22Rv1 (cell line): ENCODE data around the gene SLC15A5.

Experiments used
- H3K27ac ChIP-seq: fragments of 450-650 bp; 2 replicates; pipeline ENCODE4 v1.5.1; 2017
- CTCF ChIP-seq: fragments of 450-650 bp; IDR thresholded peaks from 2 replicates; pipeline ENCODE4 v1.5.1; 2017; ENCODE audit warnings: mild to moderate bottlenecking
- ZFX ChIP-seq: fragments of 450-650 bp; IDR thresholded peaks from 2 replicates; pipeline ENCODE4 v1.6.1; 2017; ENCODE audit warnings: antibody characterized with exemption, borderline replicate concordance

Gene SLC15A5

DNA sequence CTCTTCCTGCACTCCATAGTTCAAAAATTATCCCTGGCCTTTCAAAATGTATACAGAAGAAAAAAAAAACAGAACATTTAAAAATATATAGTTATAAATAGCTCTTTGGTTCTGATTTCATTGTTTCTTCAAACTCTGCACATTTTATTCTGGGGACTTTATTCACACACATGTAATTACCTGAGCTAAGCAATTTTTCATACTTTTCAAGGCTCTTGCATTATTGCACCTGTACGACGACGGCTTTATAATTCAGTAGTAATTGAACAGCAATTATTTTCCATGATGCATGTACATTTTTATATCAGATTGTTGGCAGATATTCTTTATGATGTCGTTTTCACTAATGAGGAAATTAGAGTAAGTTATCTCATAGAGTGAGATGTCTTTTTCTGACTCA lies 13.5 kb upstream of the SLC15A5 start:
- TF ChIP-seq CTCF (no peak), ZFX (no peak)
- H3K27ac ChIP-seq = no peak overlapping the region

- TF ChIP-seq ZFX = no peak
- no peak for TF ChIP-seq CTCF
- no peak overlapping the region for H3K27ac ChIP-seq
These were observed 8.1 kb upstream of the SLC15A5 start for GRCh38 chr12:16285586-16285985.

GRCh38 chr12:16282978-16283377 lies 5.5 kb upstream of the SLC15A5 start:
- TF ChIP-seq ZFX (no peak), CTCF (no peak)

GRCh38 chr12:16282081-16282480 lies 4.6 kb upstream of the SLC15A5 start:
- H3K27ac ChIP-seq = no peak overlapping the region
- TF ChIP-seq CTCF = no peak
- TF ChIP-seq ZFX = no peak

More at GRCh38 chr12:16282978-16283377, 5.5 kb upstream of the SLC15A5 start:
- no peak overlapping the region for H3K27ac ChIP-seq

- TF ChIP-seq ZFX (no peak), CTCF (no peak)
- H3K27ac ChIP-seq = no peak overlapping the region
These were observed 3.7 kb upstream of the SLC15A5 start for GRCh38 chr12:16281157-16281556.

DNA sequence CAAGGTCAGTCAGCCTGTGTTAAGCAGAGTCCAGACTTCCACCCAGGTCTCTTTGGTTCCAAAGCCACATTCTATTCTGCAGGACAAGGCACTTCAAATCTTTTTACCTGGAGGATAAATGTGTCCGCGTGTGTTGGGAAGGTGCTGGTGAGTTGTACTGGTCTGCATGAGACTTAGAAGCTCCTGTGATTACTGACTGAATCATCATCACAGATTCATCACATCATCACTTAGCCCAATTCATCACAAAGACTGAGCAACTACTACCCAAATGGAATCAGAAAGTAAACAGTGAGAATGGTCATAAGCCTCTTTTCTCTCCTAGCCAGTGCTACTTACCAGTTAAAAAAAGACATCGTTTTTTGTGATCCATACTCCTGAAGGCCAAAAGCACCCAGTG lies 5.3 kb downstream of the SLC15A5 start:
- H3K27ac ChIP-seq = no peak overlapping the region
- TF ChIP-seq CTCF = no peak
- no peak for TF ChIP-seq ZFX

- TF ChIP-seq CTCF (no peak), ZFX (no peak)
- H3K27ac ChIP-seq = no peak overlapping the region
These were observed 6.4 kb downstream of the SLC15A5 start for GRCh38 chr12:16271062-16271461.
